ENCODE measurements around the gene TEX13D. TPM values are rescaled to one million over a fixed set of nuclear protein-coding genes. Genes with fewer than 3 reads are reported as not detected.
"Not testable (repeated sequence)": the region's sequence is repeated elsewhere in the genome, so short reads cannot be mapped to it uniquely, and the experiment has no call there.

The TEX13D gene
- not detected for total RNA-seq

GRCh38 chrX:124332481-124333424 is at the start of gene TEX13D:
Gene TEX13D (plus strand): TSS chrX:124332660. CDS start chrX:124332918, 258 bp downstream.
- no peaks in the 10 kb centered on the region for H3K27me3 ChIP-seq (replicated peaks; ENCODE audit: insufficient read depth)
- H3K9me3 ChIP-seq = no peaks in the 10 kb centered on the region
- no peaks in the 10 kb centered on the region for H3K36me3 ChIP-seq
- no peaks in the 10 kb centered on the region for H3K4me1 ChIP-seq (ENCODE audit: control insufficient read depth in 1 of 2, low read depth in 2 of 2)
- no peak for TF ChIP-seq CTCF (IDR thresholded peaks at IDR 0.05)
- ATAC-seq (ENCODE audit: insufficient number of reproducible peaks, low FRiP score, low read depth) (no peak), DNase-seq (ENCODE audit: low spot score) (no peak)
- H3K4me3 ChIP-seq = no peak within 1 kb of the TSS
- no peak within 1 kb of the TSS for H3K27ac ChIP-seq

- Histone ChIP-seq H3K36me3 (no peaks in the 10 kb centered on the region), H3K9me3 (no peaks in the 10 kb centered on the region), H3K27me3 (replicated peaks; ENCODE audit: insufficient read depth) (no peaks in the 10 kb centered on the region), H3K4me3 (no peak overlapping the region), H3K4me1 (ENCODE audit: control insufficient read depth in 1 of 2, low read depth in 2 of 2) (no peaks in the 10 kb centered on the region), H3K27ac (no peak overlapping the region)
- ATAC-seq (ENCODE audit: insufficient number of reproducible peaks, low FRiP score, low read depth) = no peak
- no peak for DNase-seq (ENCODE audit: low spot score)
- TF ChIP-seq CTCF (IDR thresholded peaks at IDR 0.05) = no peak
Measured at GRCh38 chrX:124289443-124289842, 43.0 kb upstream of the TEX13D start.

- no peak for DNase-seq (ENCODE audit: low spot score)
- no peaks in the 10 kb centered on the region for H3K4me1 ChIP-seq (ENCODE audit: control insufficient read depth in 1 of 2, low read depth in 2 of 2)
- H3K9me3 ChIP-seq = no peaks in the 10 kb centered on the region
- no peaks in the 10 kb centered on the region for H3K27me3 ChIP-seq (replicated peaks; ENCODE audit: insufficient read depth)
- no peak overlapping the region for H3K4me3 ChIP-seq
- no peak for ATAC-seq (ENCODE audit: insufficient number of reproducible peaks, low FRiP score, low read depth)
- no peak for TF ChIP-seq CTCF (IDR thresholded peaks at IDR 0.05)
- no peaks in the 10 kb centered on the region for H3K36me3 ChIP-seq
- H3K27ac ChIP-seq = no peak overlapping the region
Measured at GRCh38 chrX:124293810-124294209, 38.6 kb upstream of the TEX13D start.

GRCh38 chrX:124299323-124299722 is 33.1 kb upstream of the TEX13D start:
- not testable (repeated sequence) for H3K9me3 ChIP-seq; H3K27me3 ChIP-seq (replicated peaks; ENCODE audit: insufficient read depth); DNase-seq (ENCODE audit: low spot score); H3K36me3 ChIP-seq; H3K4me1 ChIP-seq (ENCODE audit: control insufficient read depth in 1 of 2, low read depth in 2 of 2); H3K27ac ChIP-seq; ATAC-seq (ENCODE audit: insufficient number of reproducible peaks, low FRiP score, low read depth); H3K4me3 ChIP-seq

GRCh38 chrX:124300405-124300804 is 32.1 kb upstream of the TEX13D start:
- H3K27ac ChIP-seq = no peak overlapping the region
- ATAC-seq (ENCODE audit: insufficient number of reproducible peaks, low FRiP score, low read depth) = no peak
- H3K4me1 ChIP-seq (ENCODE audit: control insufficient read depth in 1 of 2, low read depth in 2 of 2) = no peaks in the 10 kb centered on the region
- H3K9me3 ChIP-seq = no peaks in the 10 kb centered on the region
- no peak overlapping the region for H3K4me3 ChIP-seq
- H3K36me3 ChIP-seq = no peaks in the 10 kb centered on the region
- DNase-seq (ENCODE audit: low spot score) = no peak
- no peak for TF ChIP-seq CTCF (IDR thresholded peaks at IDR 0.05)
- no peaks in the 10 kb centered on the region for H3K27me3 ChIP-seq (replicated peaks; ENCODE audit: insufficient read depth)

Data from thoracic aorta (tissue), 2 donors.